ENCODE measurements around the gene TSPAN32. TPM values are rescaled to one million over a fixed set of nuclear protein-coding genes. Genes with fewer than 3 reads are reported as not detected.
"Not testable (repeated sequence)": the region's sequence is repeated elsewhere in the genome, so short reads cannot be mapped to it uniquely, and the experiment has no call there.

The TSPAN32 gene
- total RNA-seq, 5 donors from 2014 or later (not counting 1 experiment from before 2014, with no cell fraction given) = 66.9 to 185 (median 92.3) TPM

GRCh38 chr11:2275334-2276279 is 26.2 kb upstream of the TSPAN32 start:
- POLR2A ChIA-PET = interaction anchor here in 1 of 2 donors (0.9 kb wide), 1 partner anchor 8 kb away, joined by 3 read pairs; no protein-coding TSS in a partner anchor
- Histone ChIP-seq H3K27ac (ENCODE audit: low read length) (no peak overlapping the region), H3K9me3 (peaks cover 3% of the 10 kb centered on the region), H3K4me3 (ENCODE audit: control insufficient read depth in 1 of 2, extremely low read depth in 1 of 2, low read length in 1 of 2) (no peak overlapping the region), H3K27me3 (replicated peaks in 1 of 2; ENCODE audit: control insufficient read depth in 2 of 2, extremely low read depth in 1 of 2, insufficient read depth in 2 of 2, low read length in 1 of 2) (peaks cover 0 to 54% of the 10 kb centered on the region in 2 experiments), H3K4me1 (ENCODE audit: control insufficient read depth in 1 of 2, extremely low read depth in 1 of 2, insufficient read depth in 2 of 2, low read length in 2 of 2) (peaks cover 0 to 10% of the 10 kb centered on the region in 2 experiments), H3K36me3 (ENCODE audit: control insufficient read depth in 2 of 2, extremely low read depth in 1 of 2, insufficient read depth in 1 of 2, low read length in 1 of 2) (no peaks in the 10 kb centered on the region)
- DNase-seq = no peak
- Mint-ChIP-seq H3K4me3 (no peak overlapping the region), H3K27ac (no peak overlapping the region), H3K4me1 (peaks cover 0 to 6% (median 3%) of the 10 kb centered on the region in 3 donors), H3K36me3 (peaks cover 5% of the 10 kb centered on the region), H3K27me3 (peaks cover 7 to 26% of the 10 kb centered on the region in 2 donors), H3K9me3 (peaks cover 4 to 15% (median 8%) of the 10 kb centered on the region in 3 donors)
- 81% methylated on average over 22 of the region's 30 CpGs for WGBS (ENCODE audit: insufficient coverage)
- ATAC-seq (replicated peaks in 1 of 4) = no peak
- CTCF ChIA-PET = no interaction called here

- Histone ChIP-seq H3K4me1 (ENCODE audit: control insufficient read depth in 1 of 2, extremely low read depth in 1 of 2, insufficient read depth in 2 of 2, low read length in 2 of 2) (peaks cover 0 to 2% of the 10 kb centered on the region in 2 experiments), H3K27me3 (replicated peaks in 1 of 2; ENCODE audit: control insufficient read depth in 2 of 2, extremely low read depth in 1 of 2, insufficient read depth in 2 of 2, low read length in 1 of 2) (peaks cover 0 to 45% of the 10 kb centered on the region in 2 experiments), H3K4me3 (ENCODE audit: control insufficient read depth in 1 of 2, extremely low read depth in 1 of 2, low read length in 1 of 2) (no peak overlapping the region), H3K27ac (ENCODE audit: low read length) (no peak overlapping the region), H3K36me3 (ENCODE audit: control insufficient read depth in 2 of 2, extremely low read depth in 1 of 2, insufficient read depth in 1 of 2, low read length in 1 of 2) (no peaks in the 10 kb centered on the region), H3K9me3 (peaks cover 5% of the 10 kb centered on the region)
- no peak overlapping the region for H3K4me3 Mint-ChIP-seq
- H3K27ac Mint-ChIP-seq = no peak overlapping the region
- H3K4me1 Mint-ChIP-seq = peaks cover 0 to 6% (median 2%) of the 10 kb centered on the region in 3 donors
- 83% methylated on average over 14 of the region's 14 CpGs for WGBS (ENCODE audit: insufficient coverage)
- ATAC-seq (replicated peaks in 1 of 4) = no peak
- ChIA-PET POLR2A (no interaction called here), CTCF (no interaction called here)
- H3K36me3 Mint-ChIP-seq = peaks cover 5% of the 10 kb centered on the region
- no peak for DNase-seq
- peaks cover 7 to 24% of the 10 kb centered on the region in 2 donors for H3K27me3 Mint-ChIP-seq
- peaks cover 4 to 17% (median 8%) of the 10 kb centered on the region in 3 donors for H3K9me3 Mint-ChIP-seq
Observed at GRCh38 chr11:2276280-2277007, 25.4 kb upstream of the TSPAN32 start.

GRCh38 chr11:2277008-2277346 is 24.8 kb upstream of the TSPAN32 start:
- H3K4me1 Mint-ChIP-seq = peaks cover 0 to 2% (median 0%) of the 10 kb centered on the region in 3 donors
- 0% methylated on average over 1 of the region's 6 CpGs for WGBS (ENCODE audit: insufficient coverage)
- DNase-seq = no peak
- CTCF ChIA-PET = no interaction called here
- no peak overlapping the region for H3K27ac ChIP-seq (ENCODE audit: low read length)
- POLR2A ChIA-PET = no interaction called here
- peaks cover 5% of the 10 kb centered on the region for H3K36me3 Mint-ChIP-seq
- peaks cover 4 to 20% of the 10 kb centered on the region in 2 donors for H3K27me3 Mint-ChIP-seq
- no peaks in the 10 kb centered on the region for H3K36me3 ChIP-seq (ENCODE audit: control insufficient read depth in 2 of 2, extremely low read depth in 1 of 2, insufficient read depth in 1 of 2, low read length in 1 of 2)
- H3K9me3 Mint-ChIP-seq = peaks cover 4 to 21% (median 8%) of the 10 kb centered on the region in 3 donors
- H3K4me3 ChIP-seq (ENCODE audit: control insufficient read depth in 1 of 2, extremely low read depth in 1 of 2, low read length in 1 of 2) = no peak overlapping the region
- no peak overlapping the region for H3K27ac Mint-ChIP-seq
- H3K9me3 ChIP-seq = peaks cover 5% of the 10 kb centered on the region
- no peak for ATAC-seq (replicated peaks in 1 of 4)
- no peak overlapping the region for H3K4me3 Mint-ChIP-seq
- peaks cover 0 to 40% of the 10 kb centered on the region in 2 experiments for H3K27me3 ChIP-seq (replicated peaks in 1 of 2; ENCODE audit: control insufficient read depth in 2 of 2, extremely low read depth in 1 of 2, insufficient read depth in 2 of 2, low read length in 1 of 2)
- no peaks in the 10 kb centered on the region for H3K4me1 ChIP-seq (ENCODE audit: control insufficient read depth in 1 of 2, extremely low read depth in 1 of 2, insufficient read depth in 2 of 2, low read length in 2 of 2)

- Histone ChIP-seq H3K4me1 (ENCODE audit: control insufficient read depth in 1 of 2, extremely low read depth in 1 of 2, insufficient read depth in 2 of 2, low read length in 2 of 2) (no peaks in the 10 kb centered on the region), H3K9me3 (peaks cover 7% of the 10 kb centered on the region), H3K4me3 (ENCODE audit: control insufficient read depth in 1 of 2, extremely low read depth in 1 of 2, low read length in 1 of 2) (no peak overlapping the region), H3K27ac (ENCODE audit: low read length) (no peak overlapping the region), H3K36me3 (ENCODE audit: control insufficient read depth in 2 of 2, extremely low read depth in 1 of 2, insufficient read depth in 1 of 2, low read length in 1 of 2) (no peaks in the 10 kb centered on the region), H3K27me3 (replicated peaks in 1 of 2; ENCODE audit: control insufficient read depth in 2 of 2, extremely low read depth in 1 of 2, insufficient read depth in 2 of 2, low read length in 1 of 2) (peaks cover 0 to 29% of the 10 kb centered on the region in 2 experiments)
- DNase-seq = peak in 1 of 35 experiments; percentile 4
- Mint-ChIP-seq H3K36me3 (peaks cover 5% of the 10 kb centered on the region), H3K9me3 (peaks cover 8 to 31% (median 11%) of the 10 kb centered on the region in 3 donors), H3K27me3 (peaks cover 5 to 12% of the 10 kb centered on the region in 2 donors), H3K27ac (no peak overlapping the region), H3K4me1 (no peaks in the 10 kb centered on the region), H3K4me3 (no peak overlapping the region)
- 90% methylated on average over 2 of the region's 6 CpGs for WGBS (ENCODE audit: insufficient coverage)
- CTCF ChIA-PET = no interaction called here
- no peak for ATAC-seq (replicated peaks in 1 of 4)
- POLR2A ChIA-PET = no interaction called here
Observed at GRCh38 chr11:2277933-2278523, 23.8 kb upstream of the TSPAN32 start.

- POLR2A ChIA-PET = no interaction called here
- Mint-ChIP-seq H3K27ac (no peak overlapping the region), H3K9me3 (peaks cover 8 to 37% (median 11%) of the 10 kb centered on the region in 3 donors), H3K36me3 (peaks cover 5% of the 10 kb centered on the region), H3K4me3 (no peak overlapping the region), H3K4me1 (no peaks in the 10 kb centered on the region), H3K27me3 (peaks cover 3 to 10% of the 10 kb centered on the region in 2 donors)
- WGBS (ENCODE audit: insufficient coverage) = no CpG with 5 or more reads among the region's 2 CpGs
- H3K4me3 ChIP-seq (ENCODE audit: control insufficient read depth in 1 of 2, extremely low read depth in 1 of 2, low read length in 1 of 2) = no peak overlapping the region
- H3K27me3 ChIP-seq (replicated peaks in 1 of 2; ENCODE audit: control insufficient read depth in 2 of 2, extremely low read depth in 1 of 2, insufficient read depth in 2 of 2, low read length in 1 of 2) = peaks cover 0 to 22% of the 10 kb centered on the region in 2 experiments
- H3K27ac ChIP-seq (ENCODE audit: low read length) = no peak overlapping the region
- no peaks in the 10 kb centered on the region for H3K36me3 ChIP-seq (ENCODE audit: control insufficient read depth in 2 of 2, extremely low read depth in 1 of 2, insufficient read depth in 1 of 2, low read length in 1 of 2)
- no peak for DNase-seq
- ATAC-seq (replicated peaks in 1 of 4) = no peak
- no peaks in the 10 kb centered on the region for H3K4me1 ChIP-seq (ENCODE audit: control insufficient read depth in 1 of 2, extremely low read depth in 1 of 2, insufficient read depth in 2 of 2, low read length in 2 of 2)
- H3K9me3 ChIP-seq = peaks cover 9% of the 10 kb centered on the region
- CTCF ChIA-PET = no interaction called here
Observed at GRCh38 chr11:2280208-2280607, 21.6 kb upstream of the TSPAN32 start.

DNA sequence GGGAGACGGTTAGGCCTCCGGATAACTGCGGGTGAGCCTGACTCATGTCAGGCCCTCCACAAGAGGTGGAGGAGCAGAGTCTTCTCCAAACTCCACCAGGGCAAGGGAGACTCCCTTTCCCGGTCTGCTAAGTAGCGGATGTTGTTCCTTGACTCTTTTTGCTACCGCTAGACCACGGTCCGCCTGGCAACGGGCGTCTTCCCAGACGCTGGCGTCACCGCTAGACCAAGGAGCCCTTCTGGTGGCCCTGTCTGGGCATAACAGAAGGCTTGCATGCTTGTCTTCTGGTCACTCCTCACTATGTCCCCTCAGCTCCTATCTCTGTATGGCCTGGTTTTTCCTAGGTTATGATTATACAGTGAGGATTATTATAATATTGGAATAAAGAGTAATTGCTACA is 15.5 kb upstream of the TSPAN32 start:
- H3K27me3 Mint-ChIP-seq; CTCF ChIA-PET; H3K9me3 ChIP-seq; H3K27me3 ChIP-seq (replicated peaks in 1 of 2; ENCODE audit: control insufficient read depth in 2 of 2, extremely low read depth in 1 of 2, insufficient read depth in 2 of 2, low read length in 1 of 2); H3K4me3 Mint-ChIP-seq; H3K27ac ChIP-seq (ENCODE audit: low read length); H3K36me3 ChIP-seq (ENCODE audit: control insufficient read depth in 2 of 2, extremely low read depth in 1 of 2, insufficient read depth in 1 of 2, low read length in 1 of 2); H3K36me3 Mint-ChIP-seq; H3K4me3 ChIP-seq (ENCODE audit: control insufficient read depth in 1 of 2, extremely low read depth in 1 of 2, low read length in 1 of 2); POLR2A ChIA-PET; ATAC-seq (replicated peaks in 1 of 4); H3K27ac Mint-ChIP-seq: not testable (repeated sequence)
- peak in 2 of 35 experiments; percentile 0 to 13 for DNase-seq
- peaks cover 17 to 23% (median 20%) of the 10 kb centered on the region in 3 donors for H3K4me1 Mint-ChIP-seq
- 94% methylated on average over 7 of the region's 13 CpGs for WGBS (ENCODE audit: insufficient coverage)
- H3K9me3 Mint-ChIP-seq = peaks cover 3 to 21% (median 4%) of the 10 kb centered on the region in 3 donors
- H3K4me1 ChIP-seq (ENCODE audit: control insufficient read depth in 1 of 2, extremely low read depth in 1 of 2, insufficient read depth in 2 of 2, low read length in 2 of 2) = peaks cover 0 to 10% of the 10 kb centered on the region in 2 experiments
